ENCODE data around the gene OSBPL9. TPM values are rescaled to one million over a fixed set of nuclear protein-coding genes. Genes with fewer than 3 reads are reported as not detected.
A peak's percentile ranks its signal among the peaks of the same experiment; 100 is the strongest.

The OSBPL9 gene
- total RNA-seq, 1 donor from 2014 or later: 72.2 TPM

DNA sequence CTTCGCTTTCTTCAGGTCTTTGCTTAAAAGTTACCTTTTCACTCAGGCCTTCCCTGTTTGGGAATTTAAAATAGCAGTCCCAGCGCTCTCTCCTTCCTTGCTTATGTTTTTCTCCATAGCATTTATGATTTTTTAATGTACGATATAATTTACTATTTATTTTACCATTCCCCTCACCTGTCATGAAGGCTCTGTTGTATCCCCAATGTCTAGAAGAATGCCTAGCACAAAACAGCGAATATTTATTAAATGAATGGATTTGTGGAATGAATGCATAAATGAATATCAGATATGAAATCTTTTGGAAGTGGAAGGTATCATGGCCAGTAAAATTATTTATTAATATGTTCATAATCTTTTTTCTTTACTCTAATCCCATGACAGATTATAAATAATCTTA, 402 bp upstream of the OSBPL9 start:
- peak overlapping the region; percentile 77 to 89 for H3K4me3 ChIP-seq
- TF ChIP-seq POLR2AphosphoS5 (IDR thresholded peaks at IDR 0.05; ENCODE audit: insufficient read depth in 1 of 2, low read depth in 1 of 2): no peak
- TF ChIP-seq, protein P1, sequence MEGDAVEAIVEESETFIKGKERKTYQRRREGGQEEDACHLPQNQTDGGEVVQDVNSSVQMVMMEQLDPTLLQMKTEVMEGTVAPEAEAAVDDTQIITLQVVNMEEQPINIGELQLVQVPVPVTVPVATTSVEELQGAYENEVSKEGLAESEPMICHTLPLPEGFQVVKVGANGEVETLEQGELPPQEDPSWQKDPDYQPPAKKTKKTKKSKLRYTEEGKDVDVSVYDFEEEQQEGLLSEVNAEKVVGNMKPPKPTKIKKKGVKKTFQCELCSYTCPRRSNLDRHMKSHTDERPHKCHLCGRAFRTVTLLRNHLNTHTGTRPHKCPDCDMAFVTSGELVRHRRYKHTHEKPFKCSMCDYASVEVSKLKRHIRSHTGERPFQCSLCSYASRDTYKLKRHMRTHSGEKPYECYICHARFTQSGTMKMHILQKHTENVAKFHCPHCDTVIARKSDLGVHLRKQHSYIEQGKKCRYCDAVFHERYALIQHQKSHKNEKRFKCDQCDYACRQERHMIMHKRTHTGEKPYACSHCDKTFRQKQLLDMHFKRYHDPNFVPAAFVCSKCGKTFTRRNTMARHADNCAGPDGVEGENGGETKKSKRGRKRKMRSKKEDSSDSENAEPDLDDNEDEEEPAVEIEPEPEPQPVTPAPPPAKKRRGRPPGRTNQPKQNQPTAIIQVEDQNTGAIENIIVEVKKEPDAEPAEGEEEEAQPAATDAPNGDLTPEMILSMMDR (IDR thresholded peaks at IDR 0.05): no peak
- no peak for TF ChIP-seq POLR2A (IDR thresholded peaks at IDR 0.05)
- peak overlapping the region; percentile 93 for H3K27ac ChIP-seq
- H3K4me1 ChIP-seq: peaks cover 46% of the 10 kb centered on the region
- no peaks in the 10 kb centered on the region for H3K27me3 ChIP-seq
- H3K9me3 ChIP-seq: no peaks in the 10 kb centered on the region
- DNase-seq (ENCODE audit: extremely low spot score in 2 of 2): no peak
- intact Hi-C loops (cut with DNase I): no loop called here
- no peaks in the 10 kb centered on the region for H3K36me3 ChIP-seq

DNA sequence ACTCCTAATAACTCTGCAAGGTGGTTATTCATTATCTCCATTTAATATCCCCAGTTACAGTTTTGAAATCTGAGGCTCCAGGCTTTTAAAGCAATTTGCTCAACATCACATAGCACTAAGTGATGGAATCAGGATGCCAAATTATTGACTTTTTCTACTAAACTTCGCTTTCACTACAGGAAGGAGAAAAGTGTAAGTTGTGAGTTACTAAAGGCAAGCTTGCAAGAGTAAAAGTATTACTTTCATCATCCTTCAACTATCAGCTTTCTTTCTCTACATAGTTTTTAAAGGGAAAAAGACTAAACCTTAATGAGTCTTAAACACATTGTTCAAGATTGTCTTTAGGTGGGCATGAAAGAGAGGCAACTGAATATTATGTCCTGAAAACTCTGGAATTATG, 1.8 kb downstream of the OSBPL9 start:
- intact Hi-C loops (cut with DNase I): no loop called here
- peak overlapping the region; percentile 93 for H3K27ac ChIP-seq
- H3K4me1 ChIP-seq: peaks cover 68% of the 10 kb centered on the region
- no peaks in the 10 kb centered on the region for H3K36me3 ChIP-seq
- H3K4me3 ChIP-seq: peak overlapping the region; percentile 77 to 89
- no peak for DNase-seq (ENCODE audit: extremely low spot score in 2 of 2)
- TF ChIP-seq, protein P1 (IDR thresholded peaks at IDR 0.05): no peak
- TF ChIP-seq POLR2A (IDR thresholded peaks at IDR 0.05) (no peak), POLR2AphosphoS5 (IDR thresholded peaks at IDR 0.05; ENCODE audit: insufficient read depth in 1 of 2, low read depth in 1 of 2) (no peak)
- no peaks in the 10 kb centered on the region for H3K9me3 ChIP-seq
- H3K27me3 ChIP-seq: no peaks in the 10 kb centered on the region

DNA sequence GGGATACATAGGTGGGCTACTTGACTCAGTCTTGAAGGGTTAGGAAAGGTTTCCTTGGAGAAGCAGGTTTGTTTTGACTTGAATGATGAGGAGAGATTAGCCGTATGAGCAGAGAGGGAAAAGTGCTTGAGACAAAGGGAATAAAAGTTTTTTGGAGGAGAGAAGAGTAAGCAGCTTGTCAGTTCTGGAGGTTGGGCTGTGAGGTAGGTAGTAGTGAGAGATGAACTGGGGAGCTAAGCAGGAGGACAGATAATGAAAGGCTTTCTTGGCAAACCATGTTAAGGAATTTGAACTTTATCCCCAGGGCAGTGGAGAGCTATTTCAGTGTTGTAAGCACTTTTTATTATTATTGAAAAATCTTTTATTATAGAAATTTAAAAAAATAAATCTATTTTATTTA, 3.6 kb downstream of the OSBPL9 start:
- H3K27ac ChIP-seq: peak overlapping the region; percentile 42

DNA sequence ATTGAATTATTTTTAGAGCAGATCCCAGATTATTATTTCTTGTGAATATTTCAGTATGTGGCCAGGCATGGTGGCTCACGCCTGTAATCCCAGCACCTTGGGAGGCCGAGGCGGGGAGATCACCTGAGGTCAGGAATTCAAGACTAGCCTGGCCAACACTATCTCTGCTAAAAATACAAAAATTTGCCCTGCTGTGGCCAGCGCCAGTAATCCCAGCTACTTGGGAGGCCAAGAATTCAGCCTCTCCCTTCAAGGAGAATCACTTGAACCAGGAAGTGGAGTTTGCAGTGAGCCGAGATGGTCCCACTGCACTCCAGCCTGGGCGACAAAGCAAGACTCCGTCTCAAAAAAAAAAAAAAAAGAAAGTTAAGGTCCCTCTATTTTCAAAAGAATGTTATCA, 4.3 kb downstream of the OSBPL9 start:
- Histone ChIP-seq H3K36me3 (no peaks in the 10 kb centered on the region), H3K4me3 (no peak overlapping the region), H3K27me3 (no peaks in the 10 kb centered on the region), H3K9me3 (no peaks in the 10 kb centered on the region), H3K4me1 (peaks cover 88% of the 10 kb centered on the region), H3K27ac (peak overlapping the region; percentile 42)
- no peak for TF ChIP-seq POLR2AphosphoS5 (IDR thresholded peaks at IDR 0.05; ENCODE audit: insufficient read depth in 1 of 2, low read depth in 1 of 2)
- no peak for TF ChIP-seq POLR2A (IDR thresholded peaks at IDR 0.05)
- TF ChIP-seq, protein P1 (IDR thresholded peaks at IDR 0.05): no peak
- no peak for DNase-seq (ENCODE audit: extremely low spot score in 2 of 2)
- intact Hi-C loops (cut with DNase I): loop anchor here (10.0 kb wide), 1 partner anchor 144 kb away; no protein-coding TSS in a partner anchor

More for the DNA sequence above, 3.6 kb downstream of the OSBPL9 start:
- H3K9me3 ChIP-seq: no peaks in the 10 kb centered on the region
- no peak for DNase-seq (ENCODE audit: extremely low spot score in 2 of 2)
- peaks cover 84% of the 10 kb centered on the region for H3K4me1 ChIP-seq
- no peaks in the 10 kb centered on the region for H3K27me3 ChIP-seq
- H3K36me3 ChIP-seq: no peaks in the 10 kb centered on the region
- H3K4me3 ChIP-seq: no peak overlapping the region
- intact Hi-C loops (cut with DNase I): loop anchor here (10.0 kb wide), 1 partner anchor 144 kb away; no protein-coding TSS in a partner anchor
- TF ChIP-seq, protein P1 (IDR thresholded peaks at IDR 0.05): no peak
- no peak for TF ChIP-seq POLR2AphosphoS5 (IDR thresholded peaks at IDR 0.05; ENCODE audit: insufficient read depth in 1 of 2, low read depth in 1 of 2)
- no peak for TF ChIP-seq POLR2A (IDR thresholded peaks at IDR 0.05)

DNA sequence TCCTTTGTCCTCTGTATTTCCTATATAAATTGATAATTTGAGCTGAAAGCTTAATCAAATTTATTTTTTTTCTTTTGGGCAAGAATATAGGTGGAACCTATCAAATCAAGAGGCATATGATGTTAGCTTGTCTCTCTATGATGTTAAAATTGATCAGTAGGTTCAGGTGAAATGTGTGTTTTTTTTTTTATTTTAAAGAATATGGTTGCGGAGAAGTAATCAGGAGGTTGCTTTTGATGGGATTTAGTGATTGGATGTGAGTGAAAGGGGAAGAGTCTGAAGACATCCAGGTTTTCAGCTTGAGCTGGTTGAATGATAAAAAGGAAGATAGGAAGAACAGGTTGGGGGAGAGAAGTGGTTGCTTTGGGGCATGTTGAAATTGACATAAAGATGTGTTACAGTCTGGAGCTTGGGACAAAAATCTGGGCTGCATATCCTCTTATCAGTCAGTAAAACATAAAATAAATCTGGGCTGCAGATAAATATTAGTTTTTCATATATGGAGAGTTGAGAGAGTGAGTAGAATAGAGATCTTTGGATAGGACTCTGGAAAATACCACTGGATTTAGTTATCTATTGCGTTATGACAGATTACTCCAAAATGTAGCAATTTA, 5.1 kb downstream of the OSBPL9 start:
- intact Hi-C loops (cut with DNase I): loop anchor here (10.0 kb wide), 1 partner anchor 143 kb away; no protein-coding TSS in a partner anchor

More for the DNA sequence above, 5.1 kb downstream of the OSBPL9 start:
- DNase-seq (ENCODE audit: extremely low spot score in 2 of 2): no peak
- Histone ChIP-seq H3K27ac (peak overlapping the region; percentile 74), H3K27me3 (no peaks in the 10 kb centered on the region), H3K36me3 (no peaks in the 10 kb centered on the region), H3K4me1 (peaks cover 88% of the 10 kb centered on the region), H3K9me3 (no peaks in the 10 kb centered on the region), H3K4me3 (no peak overlapping the region)
- TF ChIP-seq POLR2AphosphoS5 (IDR thresholded peaks at IDR 0.05; ENCODE audit: insufficient read depth in 1 of 2, low read depth in 1 of 2) (no peak), POLR2A (IDR thresholded peaks at IDR 0.05) (no peak)
- TF ChIP-seq, protein P1 (IDR thresholded peaks at IDR 0.05): no peak
